B cell (primary cell): ENCODE data around the gene TBC1D22A. TPM values are rescaled to one million over a fixed set of nuclear protein-coding genes. Genes with fewer than 3 reads are reported as not detected.

ENCODE experiments used
- ATAC-seq: fragments of 200-7000 bp; cut with Tn5 transposase; one replicate; pipeline ENCODE4 v1.10.0; 2021; ENCODE audit warnings: low read depth, mild to moderate bottlenecking, moderate number of reproducible peaks, moderate library complexity
- CTCF ChIA-PET: fragments of 350-600 bp; sonication (Branson Sonifier 250); formaldehyde crosslinking; loops from one replicate; lab custom pipeline; 2021; ENCODE audit warnings: antibody characterized with exemption, inconsistent platforms; lab: Charles Lee
- POLR2A ChIA-PET: fragments of 350-600 bp; sonication (Branson Sonifier 250); formaldehyde crosslinking; loops from one replicate; lab custom pipeline; 2021; ENCODE audit warnings: antibody characterized with exemption; lab: Charles Lee
- DNase-seq: peaks from one replicate; pipeline ENCODE4 v3.0.0; 2013
- H2AFZ ChIP-seq: 2 replicates; pipeline ENCODE4 v1.6.1; 2012; ENCODE audit warnings: mild to moderate bottlenecking, low read depth, low read length; ENCODE audit not compliant: insufficient read depth, poor library complexity, severe bottlenecking
- H3K27ac ChIP-seq, 2 donors: 1 replicate in 1 of 2; 2 replicates in 1 of 2; pipeline ENCODE4 v1.5.1; 2012 to 2013; ENCODE audit warnings: low read length in 2 of 2, mild to moderate bottlenecking in 2 of 2, moderate library complexity in 1 of 2
- H3K27me3 ChIP-seq, 4 experiments: fragments of 200-600 bp in 1 of 4; sonication (generic) in 1 of 4; replicated peaks in 1 of 4; 1 replicate in 2 of 4; 2 replicates in 2 of 4; pipeline versions ENCODE4 v1.6.1 to v1.7.0; 2013 to 2016; ENCODE audit warnings: low read length in 3 of 4, mild to moderate bottlenecking in 2 of 4, mixed read lengths in 1 of 4, moderate library complexity in 1 of 4; ENCODE audit not compliant: insufficient read depth in 4 of 4, control insufficient read depth in 3 of 4; ENCODE audit errors: control extremely low read depth in 1 of 4
- H3K36me3 ChIP-seq, 2 experiments: replicated peaks in 1 of 2; 1 replicate in 1 of 2; 2 replicates in 1 of 2; pipeline versions ENCODE4 v1.6.1 to v1.7.1; 2013; ENCODE audit warnings: low read length in 1 of 2; ENCODE audit not compliant: insufficient read depth in 2 of 2, control insufficient read depth in 1 of 2; ENCODE audit errors: control extremely low read depth in 1 of 2, extremely low read depth in 1 of 2
- H3K4me1 ChIP-seq, 2 donors: fragments of 200-600 bp in 1 of 2; sonication (generic) in 1 of 2; 1 replicate in 1 of 2; 2 replicates in 1 of 2; pipeline versions ENCODE4 v1.5.1 to v1.6.1; 2013 to 2017; ENCODE audit warnings: low read length in 2 of 2; ENCODE audit not compliant: control insufficient read depth in 2 of 2, insufficient read depth in 2 of 2
- H3K4me2 ChIP-seq: replicated peaks from 2 replicates; pipeline ENCODE3; 2012; ENCODE audit warnings: mild to moderate bottlenecking, low read depth, low read length; ENCODE audit not compliant: poor library complexity, severe bottlenecking
- H3K4me3 ChIP-seq, 5 experiments: fragments of 200-600 bp in 1 of 5; sonication (generic) in 1 of 5; 1 replicate in 3 of 5; 2 replicates in 2 of 5; pipeline versions ENCODE4 v1.5.1 to v1.7.0; 2011 to 2016; ENCODE audit warnings: low read length in 4 of 5, mild to moderate bottlenecking in 4 of 5, low read depth in 2 of 5, control low read depth in 1 of 5, moderate library complexity in 1 of 5; ENCODE audit not compliant: insufficient read depth in 1 of 5; ENCODE audit errors: control extremely low read depth in 1 of 5, extremely low read depth in 1 of 5
- H3K79me2 ChIP-seq: fragments of 200-600 bp; sonication (generic); one replicate; pipeline ENCODE4 v1.6.0; 2016; ENCODE audit warnings: low read length; ENCODE audit not compliant: control insufficient read depth, insufficient read depth
- H3K9ac ChIP-seq: fragments of 200-600 bp; sonication (generic); 2 replicates; pipeline ENCODE4 v1.6.1; 2017; ENCODE audit warnings: mild to moderate bottlenecking, low read length, moderate library complexity
- H3K9me3 ChIP-seq, 3 donors: one replicate each; pipeline versions ENCODE4 v1.6.1 to v1.7.1; 2013; ENCODE audit warnings: low read length in 2 of 3; ENCODE audit not compliant: control insufficient read depth in 2 of 3, insufficient read depth in 1 of 3; ENCODE audit errors: control extremely low read depth in 1 of 3
- H4K20me1 ChIP-seq: 2 replicates; pipeline ENCODE4 v1.6.0; 2012; ENCODE audit warnings: mild to moderate bottlenecking, low read length; ENCODE audit not compliant: insufficient read depth, control insufficient read depth, poor library complexity, severe bottlenecking
- H3K27ac Mint-ChIP-seq: one replicate; pipeline ENCODE4 v1.8.0; 2021; ENCODE audit warnings: mixed read lengths
- H3K27me3 Mint-ChIP-seq: one replicate; pipeline ENCODE4 v1.8.0; 2021; ENCODE audit warnings: mixed read lengths
- H3K4me1 Mint-ChIP-seq: one replicate; pipeline ENCODE4 v1.8.0; 2021; ENCODE audit warnings: mixed read lengths
- H3K4me3 Mint-ChIP-seq: one replicate; pipeline ENCODE4 v1.8.0; 2021; ENCODE audit warnings: mixed read lengths
- H3K9me3 Mint-ChIP-seq: one replicate; pipeline ENCODE4 v1.8.0; 2022; ENCODE audit warnings: mixed read lengths; ENCODE audit not compliant: insufficient read depth
- EZH2 ChIP-seq: IDR thresholded peaks from 2 replicates; pipeline ENCODE4 v1.6.1; 2012; ENCODE audit warnings: borderline replicate concordance, low read depth, mild to moderate bottlenecking, moderate library complexity, low read length; ENCODE audit not compliant: insufficient read depth, poor library complexity, severe bottlenecking
- WGBS: methylation state at CpG from one replicate; pipeline ENCODE4 v1.1.5; 2013; ENCODE audit warnings: missing lambda C conversion rate; ENCODE audit not compliant: insufficient coverage; 5-methylcytosine and 5-hydroxymethylcytosine counted together
- intact Hi-C: fragments of 100-400 bp; cut with micrococcal nuclease; formaldehyde crosslinking; loops from one replicate; pipeline ENCODE4 v1.10.0; 2022
- polyA plus RNA-seq: library from polyadenylated mRNA; depleted of rRNA; stranded (reverse); fragments of >200 nt; gene quantifications from 2 replicates; pipeline ENCODE4 v1.2.3, GENCODE V29; 2012
- total RNA-seq, 2 donors: library from RNA; stranded (reverse); fragments of 120-200 nt in 1 of 2; gene quantifications; 1 replicate in 1 of 2; 2 replicates in 1 of 2; pipeline versions ENCODE4 v1.2.3 to v1.2.4, GENCODE V29; 2013 to 2022
- TF ChIP-seq, protein P1 (sequence below): fragments of 200-600 bp; IDR thresholded peaks from one replicate; pipeline ENCODE4 v1.8.0; 2022; ENCODE audit warnings: antibody characterized with exemption, mild to moderate bottlenecking

Gene TBC1D22A
- total and polyA plus RNA-seq, 2 donors (not counting 1 experiment from before 2014, with no cell fraction given): 73.8 to 128 TPM

DNA sequence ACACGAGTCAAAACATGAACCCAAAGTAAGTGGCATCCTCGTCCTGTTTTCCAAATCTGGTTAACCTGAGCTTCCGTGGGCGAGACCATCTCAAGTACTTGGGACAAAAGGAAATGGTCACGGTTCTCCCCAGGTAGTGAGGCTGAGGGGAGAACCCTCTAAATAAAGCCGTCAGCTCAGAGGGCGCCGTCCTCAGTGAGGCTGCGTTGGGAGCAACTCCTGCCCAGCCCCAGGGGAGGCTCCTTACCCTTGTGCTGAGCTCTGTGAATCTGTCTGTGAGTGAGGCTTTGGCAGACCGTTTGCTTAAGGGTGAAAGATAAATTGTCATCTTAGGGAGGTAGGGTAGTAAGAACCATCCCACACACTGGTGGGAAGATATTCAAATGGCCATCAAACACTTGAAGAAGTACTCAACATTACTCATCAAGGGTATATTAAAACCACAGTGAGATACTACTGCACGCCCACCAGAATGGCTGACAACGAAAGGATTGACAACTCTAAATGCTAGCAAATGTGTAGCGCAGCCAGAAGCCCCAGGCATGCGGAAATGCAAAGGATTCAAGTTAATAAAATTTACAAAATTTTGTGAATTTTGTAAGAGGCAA is 321.0 kb downstream of the TBC1D22A start:
- WGBS: 92% methylated on average over 13 of the region's 14 CpGs
- no peak overlapping the region for H3K4me2 ChIP-seq
- H3K27ac ChIP-seq: no peak overlapping the region
- peaks cover 53% of the 10 kb centered on the region for H4K20me1 ChIP-seq
- H3K79me2 ChIP-seq: peaks cover 29% of the 10 kb centered on the region
- H3K27ac Mint-ChIP-seq: no peak overlapping the region
- H3K9ac ChIP-seq: no peak overlapping the region
- H3K4me1 ChIP-seq: no peaks in the 10 kb centered on the region
- ChIA-PET POLR2A (no interaction called here), CTCF (no interaction called here)
- TF ChIP-seq, protein P1, sequence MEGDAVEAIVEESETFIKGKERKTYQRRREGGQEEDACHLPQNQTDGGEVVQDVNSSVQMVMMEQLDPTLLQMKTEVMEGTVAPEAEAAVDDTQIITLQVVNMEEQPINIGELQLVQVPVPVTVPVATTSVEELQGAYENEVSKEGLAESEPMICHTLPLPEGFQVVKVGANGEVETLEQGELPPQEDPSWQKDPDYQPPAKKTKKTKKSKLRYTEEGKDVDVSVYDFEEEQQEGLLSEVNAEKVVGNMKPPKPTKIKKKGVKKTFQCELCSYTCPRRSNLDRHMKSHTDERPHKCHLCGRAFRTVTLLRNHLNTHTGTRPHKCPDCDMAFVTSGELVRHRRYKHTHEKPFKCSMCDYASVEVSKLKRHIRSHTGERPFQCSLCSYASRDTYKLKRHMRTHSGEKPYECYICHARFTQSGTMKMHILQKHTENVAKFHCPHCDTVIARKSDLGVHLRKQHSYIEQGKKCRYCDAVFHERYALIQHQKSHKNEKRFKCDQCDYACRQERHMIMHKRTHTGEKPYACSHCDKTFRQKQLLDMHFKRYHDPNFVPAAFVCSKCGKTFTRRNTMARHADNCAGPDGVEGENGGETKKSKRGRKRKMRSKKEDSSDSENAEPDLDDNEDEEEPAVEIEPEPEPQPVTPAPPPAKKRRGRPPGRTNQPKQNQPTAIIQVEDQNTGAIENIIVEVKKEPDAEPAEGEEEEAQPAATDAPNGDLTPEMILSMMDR: no peak
- TF ChIP-seq EZH2: no peak
- H3K9me3 ChIP-seq: peaks cover 0 to 11% (median 0%) of the 10 kb centered on the region in 3 donors
- DNase-seq (no peak), ATAC-seq (no peak)
- no peaks in the 10 kb centered on the region for H3K27me3 Mint-ChIP-seq
- intact Hi-C loops: no loop called here
- no peaks in the 10 kb centered on the region for H3K27me3 ChIP-seq
- H3K4me3 ChIP-seq: no peak overlapping the region
- H3K4me1 Mint-ChIP-seq: peaks cover 7% of the 10 kb centered on the region
- no peaks in the 10 kb centered on the region for H3K9me3 Mint-ChIP-seq
- no peak overlapping the region for H3K4me3 Mint-ChIP-seq
- peaks cover 2 to 5% of the 10 kb centered on the region in 2 experiments for H3K36me3 ChIP-seq
- no peak overlapping the region for H2AFZ ChIP-seq

DNA sequence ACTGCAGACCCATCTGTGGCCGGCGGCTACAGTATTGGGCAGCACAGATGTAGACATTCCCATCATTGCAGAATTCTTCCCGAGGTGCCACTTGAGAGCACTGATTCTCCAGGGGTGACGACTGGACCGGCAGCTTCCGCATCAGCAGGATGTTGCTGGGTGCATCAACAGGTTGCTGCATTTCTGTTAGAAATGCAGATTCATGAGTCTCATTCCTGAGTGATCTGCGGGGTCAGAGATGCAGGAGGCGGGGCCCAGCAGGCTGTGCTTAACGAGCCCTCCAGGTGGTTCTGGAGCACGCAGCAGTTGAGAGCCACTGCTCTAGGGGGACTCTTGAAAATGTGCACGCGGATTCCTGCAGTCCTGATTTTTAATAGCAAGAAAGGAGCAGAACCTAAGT is 321.8 kb downstream of the TBC1D22A start:
- H3K27ac ChIP-seq: no peak overlapping the region
- no peak for ATAC-seq
- Mint-ChIP-seq H3K4me1 (peaks cover 14% of the 10 kb centered on the region), H3K4me3 (no peak overlapping the region), H3K27me3 (no peaks in the 10 kb centered on the region), H3K27ac (no peak overlapping the region), H3K9me3 (no peaks in the 10 kb centered on the region)
- peaks cover 53% of the 10 kb centered on the region for H4K20me1 ChIP-seq
- no peak overlapping the region for H3K4me2 ChIP-seq
- ChIA-PET CTCF (no interaction called here), POLR2A (no interaction called here)
- H3K9ac ChIP-seq: no peak overlapping the region
- 94% methylated on average over 12 of the region's 12 CpGs for WGBS
- no peak overlapping the region for H2AFZ ChIP-seq
- intact Hi-C loops: no loop called here
- peaks cover 0 to 4% (median 0%) of the 10 kb centered on the region in 3 donors for H3K9me3 ChIP-seq
- H3K4me1 ChIP-seq: peaks cover 0 to 3% of the 10 kb centered on the region in 2 donors
- DNase-seq: no peak
- H3K4me3 ChIP-seq: no peak overlapping the region
- no peaks in the 10 kb centered on the region for H3K27me3 ChIP-seq
- no peak for TF ChIP-seq EZH2
- TF ChIP-seq, protein P1: no peak
- peaks cover 0 to 2% of the 10 kb centered on the region in 2 experiments for H3K36me3 ChIP-seq
- peaks cover 29% of the 10 kb centered on the region for H3K79me2 ChIP-seq
